ENCODE results near the gene PCDHA1. TPM values are rescaled to one million over a fixed set of nuclear protein-coding genes. Genes with fewer than 3 reads are reported as not detected.
"Not testable (repeated sequence)": the region's sequence is repeated elsewhere in the genome, so short reads cannot be mapped to it uniquely, and the experiment has no call there.

Gene PCDHA1
- total and polyA plus RNA-seq, 2 donors (not counting 3 experiments of a cell fraction or from before 2014, with no cell fraction given), result 0.04 TPM; not detected in 1

GRCh38 chr5:140822281-140822629, 36.3 kb downstream of the PCDHA1 start:
- CTCF ChIA-PET, result no interaction called here
- Histone ChIP-seq H3K9me1 (replicated peaks; ENCODE audit: control insufficient read depth, extremely low read depth, insufficient read depth, low read length) (no peaks in the 10 kb centered on the region), H3K9ac (replicated peaks; ENCODE audit: extremely low read depth, insufficient read depth, low read length) (no peak overlapping the region), H3K27me3 (ENCODE audit: control insufficient read depth in 2 of 2, insufficient read depth in 2 of 2, low read length in 2 of 2) (no peaks in the 10 kb centered on the region), H3K4me3 (replicated peaks in 1 of 3; ENCODE audit: insufficient read depth in 1 of 3, low read depth in 1 of 3, low read length in 3 of 3) (no peak overlapping the region), H3K36me3 (ENCODE audit: control insufficient read depth in 2 of 2, extremely low read depth in 1 of 2, insufficient read depth in 2 of 2, low read length in 2 of 2) (no peaks in the 10 kb centered on the region), H3K27ac (ENCODE audit: insufficient read depth, low read depth, low read length) (no peak overlapping the region), H3K4me2 (ENCODE audit: insufficient read depth, low read length) (no peak overlapping the region), H3K79me2 (ENCODE audit: control insufficient read depth, insufficient read depth, low read length) (no peaks in the 10 kb centered on the region), H3K4me1 (ENCODE audit: control insufficient read depth, extremely low read depth, insufficient read depth, low read length) (no peaks in the 10 kb centered on the region), H2AFZ (ENCODE audit: low read depth, low read length) (no peak overlapping the region), H3K9me3 (replicated peaks; ENCODE audit: control insufficient read depth, insufficient read depth, low read length) (no peaks in the 10 kb centered on the region), H4K20me1 (replicated peaks; ENCODE audit: control insufficient read depth, extremely low read depth, insufficient read depth, low read length) (no peaks in the 10 kb centered on the region)
- BruUV-seq (replicated peaks), result no TSS peak
- intact Hi-C loops (cut with micrococcal nuclease) (loop anchor here (1.0 kb wide), 1 partner anchor 219 kb away; no protein-coding TSS in a partner anchor), dilution Hi-C loops (cut with MboI; ENCODE audit: extremely low pct_ligation_motif_present, low sequenced_read_pairs) (no loop called here)
- DNase-seq (ENCODE audit: low read depth, low spot score) (no peak), FAIRE-seq (no peak)
- POLR2A ChIA-PET, result no interaction called here
- TF ChIP-seq CTCF (IDR thresholded peaks at IDR 0.05; ENCODE audit: extremely low read depth in 1 of 2, insufficient read depth in 1 of 2, low read depth in 1 of 2, low read length in 2 of 2) (no peak), FOS (IDR thresholded peaks at IDR 0.05; ENCODE audit: borderline replicate concordance, insufficient read depth, low read length) (no peak), POLR2AphosphoS5 (IDR thresholded peaks at IDR 0.05; ENCODE audit: insufficient read depth, low read depth, low read length) (no peak), GATA2 (IDR thresholded peaks at IDR 0.05; ENCODE audit: insufficient read depth, insufficient read length, low read depth, low read length) (no peak), JUN (IDR thresholded peaks at IDR 0.05; ENCODE audit: borderline replicate concordance, insufficient read depth, insufficient read length, low read depth) (no peak), POLR2A (IDR thresholded peaks at IDR 0.05; ENCODE audit: low read depth, low read length) (no peak), MYC (IDR thresholded peaks at IDR 0.05; ENCODE audit: low read depth, low read length) (no peak), EZH2 (IDR thresholded peaks at IDR 0.05; ENCODE audit: borderline replicate concordance, low read depth, low read length, severe bottlenecking) (no peak)
- TF ChIP-seq, protein P1, sequence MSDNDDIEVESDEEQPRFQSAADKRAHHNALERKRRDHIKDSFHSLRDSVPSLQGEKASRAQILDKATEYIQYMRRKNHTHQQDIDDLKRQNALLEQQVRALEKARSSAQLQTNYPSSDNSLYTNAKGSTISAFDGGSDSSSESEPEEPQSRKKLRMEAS (IDR thresholded peaks at IDR 0.05; ENCODE audit: insufficient read depth, insufficient read length), result no peak

DNA sequence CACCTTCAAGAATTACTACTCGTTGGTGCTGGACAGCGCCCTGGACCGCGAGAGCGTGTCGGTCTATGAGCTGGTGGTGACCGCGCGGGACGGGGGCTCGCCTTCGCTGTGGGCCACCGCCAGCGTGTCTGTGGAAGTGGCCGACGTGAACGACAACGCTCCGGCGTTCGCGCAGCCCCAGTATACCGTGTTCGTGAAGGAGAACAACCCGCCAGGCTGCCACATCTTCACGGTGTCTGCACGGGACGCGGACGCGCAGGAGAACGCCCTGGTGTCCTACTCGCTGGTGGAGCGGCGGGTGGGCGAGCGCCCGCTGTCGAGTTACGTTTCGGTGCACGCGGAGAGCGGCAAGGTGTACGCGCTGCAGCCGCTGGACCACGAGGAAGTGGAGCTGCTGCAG, 37.0 kb downstream of the PCDHA1 start:
- intact Hi-C loops (cut with micrococcal nuclease), result loop anchor here (1.0 kb wide), 1 partner anchor 218 kb away; no protein-coding TSS in a partner anchor
- H3K9ac ChIP-seq (replicated peaks; ENCODE audit: extremely low read depth, insufficient read depth, low read length); CTCF ChIA-PET; H3K9me1 ChIP-seq (replicated peaks; ENCODE audit: control insufficient read depth, extremely low read depth, insufficient read depth, low read length); H3K36me3 ChIP-seq (ENCODE audit: control insufficient read depth in 2 of 2, extremely low read depth in 1 of 2, insufficient read depth in 2 of 2, low read length in 2 of 2); H3K79me2 ChIP-seq (ENCODE audit: control insufficient read depth, insufficient read depth, low read length); H3K4me1 ChIP-seq (ENCODE audit: control insufficient read depth, extremely low read depth, insufficient read depth, low read length); H3K27me3 ChIP-seq (ENCODE audit: control insufficient read depth in 2 of 2, insufficient read depth in 2 of 2, low read length in 2 of 2); H4K20me1 ChIP-seq (replicated peaks; ENCODE audit: control insufficient read depth, extremely low read depth, insufficient read depth, low read length); POLR2A ChIA-PET; DNase-seq (ENCODE audit: low read depth, low spot score); H3K4me2 ChIP-seq (ENCODE audit: insufficient read depth, low read length); dilution Hi-C loops (cut with MboI; ENCODE audit: extremely low pct_ligation_motif_present, low sequenced_read_pairs); BruUV-seq (replicated peaks); H3K27ac ChIP-seq (ENCODE audit: insufficient read depth, low read depth, low read length); H2AFZ ChIP-seq (ENCODE audit: low read depth, low read length); FAIRE-seq; H3K4me3 ChIP-seq (replicated peaks in 1 of 3; ENCODE audit: insufficient read depth in 1 of 3, low read depth in 1 of 3, low read length in 3 of 3); H3K9me3 ChIP-seq (replicated peaks; ENCODE audit: control insufficient read depth, insufficient read depth, low read length): not testable (repeated sequence)
